HG02759 (cell line): ENCODE data around the gene HTD2.
"Not testable (repeated sequence)": the region's sequence is repeated elsewhere in the genome, so short reads cannot be mapped to it uniquely, and the experiment has no call there.

Source experiments
- ATAC-seq: cut with Tn5 transposase; IDR thresholded peaks from one replicate; pipeline ENCODE4 v1.9.1; 2021; ENCODE audit warnings: mild to moderate bottlenecking, moderate library complexity; ENCODE audit not compliant: unreplicated experiment

Gene HTD2

GRCh38 chr3:58331593-58332152, 25.4 kb downstream of the HTD2 start:
- ATAC-seq: no peak

- peak; percentile 94 for ATAC-seq
Measured at GRCh38 chr3:58332575-58333188, 26.4 kb downstream of the HTD2 start, which contains the start of gene PXK. PXK (plus strand) TSS chr3:58332892; CDS start chr3:58332989, 97 bp downstream.

- ATAC-seq: peak; percentile 42
Measured at GRCh38 chr3:58333206-58334012, 27.1 kb downstream of the HTD2 start.

GRCh38 chr3:58334013-58334321, 27.6 kb downstream of the HTD2 start:
- no peak for ATAC-seq

- ATAC-seq: no peak
Measured at GRCh38 chr3:58334506-58334884, 28.2 kb downstream of the HTD2 start.

GRCh38 chr3:58335652-58335947, 29.3 kb downstream of the HTD2 start:
- no peak for ATAC-seq

- ATAC-seq: no peak
Measured at GRCh38 chr3:58336135-58336882, 30.0 kb downstream of the HTD2 start.

- ATAC-seq: no peak
Measured at GRCh38 chr3:58337190-58337589, 30.9 kb downstream of the HTD2 start.

GRCh38 chr3:58339146-58339545, 32.8 kb downstream of the HTD2 start:
- not testable (repeated sequence) for ATAC-seq

GRCh38 chr3:58340594-58341244, 34.4 kb downstream of the HTD2 start:
- no peak for ATAC-seq

GRCh38 chr3:58341376-58341775, 35.1 kb downstream of the HTD2 start:
- ATAC-seq: no peak

GRCh38 chr3:58342676-58343075, 36.4 kb downstream of the HTD2 start:
- ATAC-seq: no peak

GRCh38 chr3:58345457-58345856, 39.1 kb downstream of the HTD2 start:
- no peak for ATAC-seq

GRCh38 chr3:58346368-58346767, 40.0 kb downstream of the HTD2 start:
- no peak for ATAC-seq

GRCh38 chr3:58347984-58348383, 41.7 kb downstream of the HTD2 start:
- ATAC-seq: no peak

- ATAC-seq: peak; percentile 91
Measured at GRCh38 chr3:58349792-58350626, 43.7 kb downstream of the HTD2 start.

- no peak for ATAC-seq
Measured at GRCh38 chr3:58350627-58351013, 44.3 kb downstream of the HTD2 start.

GRCh38 chr3:58351920-58352319, 45.6 kb downstream of the HTD2 start:
- no peak for ATAC-seq

- ATAC-seq: no peak
Measured at GRCh38 chr3:58352626-58353025, 46.3 kb downstream of the HTD2 start.
